ENCODE measurements around the gene CAPSL. TPM values are rescaled to one million over a fixed set of nuclear protein-coding genes. Genes with fewer than 3 reads are reported as not detected.

The CAPSL gene
- total and polyA plus RNA-seq, 2 of the 8 experiments (the other 6 are each of a cell fraction or from before 2014, with no cell fraction given), result not detected

DNA sequence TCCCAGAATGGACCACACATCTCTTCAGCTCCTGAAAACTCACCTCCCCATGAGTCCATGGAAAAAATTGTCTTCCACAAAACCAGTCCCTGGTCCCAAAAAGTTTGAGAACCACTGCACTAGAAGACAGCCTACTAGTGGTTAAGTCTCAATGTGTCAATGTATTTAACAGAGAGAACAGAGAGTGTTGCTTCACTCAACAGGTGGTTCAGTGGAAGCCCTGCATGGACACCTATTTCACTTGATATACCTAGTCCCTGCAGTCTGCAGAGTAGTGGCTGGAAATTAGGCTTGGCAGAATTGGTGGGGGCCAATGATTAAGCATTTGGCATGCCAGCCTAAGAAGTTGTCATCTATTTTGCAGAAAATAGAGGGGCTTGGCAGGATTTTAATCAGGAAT, 58.8 kb downstream of the CAPSL start (continued):
- TF ChIP-seq ATF3 (IDR thresholded peaks at IDR 0.05; ENCODE audit: insufficient read depth, low read depth, low read length) (no peak), EGR1 (IDR thresholded peaks at IDR 0.05; ENCODE audit: borderline replicate concordance, low read depth, low read length) (no peak), KDM4A (IDR thresholded peaks at IDR 0.05; ENCODE audit: low read depth, low read length, severe bottlenecking) (no peak)
- TF ChIP-seq, protein P1, sequence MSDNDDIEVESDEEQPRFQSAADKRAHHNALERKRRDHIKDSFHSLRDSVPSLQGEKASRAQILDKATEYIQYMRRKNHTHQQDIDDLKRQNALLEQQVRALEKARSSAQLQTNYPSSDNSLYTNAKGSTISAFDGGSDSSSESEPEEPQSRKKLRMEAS (IDR thresholded peaks at IDR 0.05), result no peak
